Measurements from ENCODE around the gene BBS2.

Gene BBS2

DNA sequence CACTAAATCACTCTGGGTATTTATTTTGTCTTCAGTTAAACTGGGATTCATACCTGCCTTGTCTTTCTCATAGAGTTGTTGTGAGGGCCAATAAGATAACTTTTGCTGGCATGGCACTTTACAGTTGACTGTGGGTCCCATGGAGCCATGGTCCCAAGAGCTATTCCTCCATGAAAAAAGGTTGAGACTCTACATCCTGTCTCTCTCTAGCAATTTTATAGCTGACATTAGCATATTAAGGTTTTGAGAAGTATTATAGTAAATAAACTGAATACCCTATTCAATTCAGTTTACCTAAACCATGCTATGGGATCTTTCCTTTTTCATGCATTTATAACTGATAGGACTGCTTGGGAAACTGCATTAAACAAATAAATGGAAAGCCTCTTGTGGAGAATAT lies 51.0 kb downstream of the BBS2 start:
- TF ChIP-seq, protein P1, sequence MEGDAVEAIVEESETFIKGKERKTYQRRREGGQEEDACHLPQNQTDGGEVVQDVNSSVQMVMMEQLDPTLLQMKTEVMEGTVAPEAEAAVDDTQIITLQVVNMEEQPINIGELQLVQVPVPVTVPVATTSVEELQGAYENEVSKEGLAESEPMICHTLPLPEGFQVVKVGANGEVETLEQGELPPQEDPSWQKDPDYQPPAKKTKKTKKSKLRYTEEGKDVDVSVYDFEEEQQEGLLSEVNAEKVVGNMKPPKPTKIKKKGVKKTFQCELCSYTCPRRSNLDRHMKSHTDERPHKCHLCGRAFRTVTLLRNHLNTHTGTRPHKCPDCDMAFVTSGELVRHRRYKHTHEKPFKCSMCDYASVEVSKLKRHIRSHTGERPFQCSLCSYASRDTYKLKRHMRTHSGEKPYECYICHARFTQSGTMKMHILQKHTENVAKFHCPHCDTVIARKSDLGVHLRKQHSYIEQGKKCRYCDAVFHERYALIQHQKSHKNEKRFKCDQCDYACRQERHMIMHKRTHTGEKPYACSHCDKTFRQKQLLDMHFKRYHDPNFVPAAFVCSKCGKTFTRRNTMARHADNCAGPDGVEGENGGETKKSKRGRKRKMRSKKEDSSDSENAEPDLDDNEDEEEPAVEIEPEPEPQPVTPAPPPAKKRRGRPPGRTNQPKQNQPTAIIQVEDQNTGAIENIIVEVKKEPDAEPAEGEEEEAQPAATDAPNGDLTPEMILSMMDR (IDR thresholded peaks at IDR 0.05; ENCODE audit: control insufficient read depth, extremely low read depth, insufficient read depth): no peak

DNA sequence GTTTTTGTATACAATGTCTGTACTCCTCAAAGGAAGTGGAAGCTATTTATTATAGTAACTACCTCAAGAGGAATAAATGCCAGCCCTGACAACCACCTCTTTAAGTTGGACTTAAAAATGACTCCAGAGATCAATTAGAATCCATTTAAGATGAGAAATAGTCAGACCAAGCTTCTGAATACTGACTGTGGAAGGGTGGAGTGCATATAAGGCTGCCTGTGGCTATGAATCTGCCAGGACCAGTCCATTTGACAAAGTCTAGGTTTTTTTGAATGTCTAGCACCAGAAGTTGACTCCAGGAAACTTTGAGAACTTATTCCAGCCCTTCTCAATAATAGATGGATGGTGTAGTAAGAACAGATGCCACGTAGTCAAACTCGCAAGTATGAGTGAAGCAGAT lies 53.5 kb downstream of the BBS2 start:
- DNase-seq (ENCODE audit: low read depth): no peak
- TF ChIP-seq, protein P1 (IDR thresholded peaks at IDR 0.05; ENCODE audit: control insufficient read depth, extremely low read depth, insufficient read depth): no peak
- no peak overlapping the region for H3K4me3 ChIP-seq (ENCODE audit: low read depth, low read length)

More for the DNA sequence above, 51.0 kb downstream of the BBS2 start:
- H3K4me3 ChIP-seq (ENCODE audit: low read depth, low read length): no peak overlapping the region
- no peak for DNase-seq (ENCODE audit: low read depth)

DNA sequence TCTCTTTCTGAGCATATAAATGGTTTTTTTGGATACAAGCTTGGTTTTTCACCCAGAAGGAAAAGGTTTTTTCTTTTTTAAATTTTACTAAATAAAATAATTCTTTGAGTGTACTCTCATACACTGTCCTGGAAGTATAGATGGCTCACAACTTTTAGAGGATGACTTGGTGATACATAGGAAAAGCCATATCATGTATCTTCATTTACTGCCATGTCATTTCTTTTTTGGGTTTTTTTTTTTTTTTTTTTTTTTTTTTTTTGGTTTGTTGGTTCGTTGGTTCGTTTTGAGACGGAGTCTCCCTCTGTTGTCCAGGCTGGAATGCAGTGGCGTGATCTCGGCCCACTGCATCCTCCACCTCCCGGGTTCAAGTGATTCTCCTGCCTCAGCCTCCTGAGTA lies 56.7 kb downstream of the BBS2 start:
- no peak overlapping the region for H3K4me3 ChIP-seq (ENCODE audit: low read depth, low read length)
- no peak for DNase-seq (ENCODE audit: low read depth)
- TF ChIP-seq, protein P1 (IDR thresholded peaks at IDR 0.05; ENCODE audit: control insufficient read depth, extremely low read depth, insufficient read depth): no peak

DNA sequence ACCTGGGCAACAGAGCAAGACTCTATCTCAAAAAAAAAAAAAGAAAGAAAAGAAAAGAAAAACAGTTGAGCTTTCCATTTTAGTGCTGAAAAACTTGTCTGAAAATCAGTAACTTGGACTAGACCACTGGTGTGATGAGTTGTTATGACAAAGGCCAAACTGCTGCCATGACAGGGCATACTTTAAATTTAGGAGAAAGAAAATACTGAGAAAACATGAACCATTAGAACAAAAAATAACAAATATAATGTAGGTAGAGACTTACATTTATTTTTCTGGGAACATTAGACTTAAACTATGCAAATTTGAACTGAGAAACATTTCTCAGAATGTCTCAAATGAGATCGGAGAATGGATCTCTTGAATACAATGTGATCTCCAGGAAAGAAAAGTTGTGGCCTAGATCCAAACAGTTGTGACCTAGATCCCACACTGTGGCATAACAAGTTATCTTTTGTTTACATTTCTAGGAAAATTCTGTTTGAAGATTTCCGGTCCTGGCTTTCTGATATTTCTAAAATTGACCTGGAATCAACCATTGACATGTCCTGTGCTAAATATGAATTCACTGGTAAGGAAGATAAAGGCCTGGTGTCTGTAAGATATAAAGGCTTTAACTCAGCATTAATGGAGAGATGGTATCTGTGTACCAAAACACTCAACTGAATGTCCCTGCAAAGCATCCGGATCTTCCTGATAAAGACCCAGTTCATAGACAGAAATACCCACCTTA lies 57.6 kb downstream of the BBS2 start:
- TF ChIP-seq, protein P1 (IDR thresholded peaks at IDR 0.05; ENCODE audit: control insufficient read depth, extremely low read depth, insufficient read depth): no peak
- H3K4me3 ChIP-seq (ENCODE audit: low read depth, low read length): no peak overlapping the region
- DNase-seq (ENCODE audit: low read depth): no peak

DNA sequence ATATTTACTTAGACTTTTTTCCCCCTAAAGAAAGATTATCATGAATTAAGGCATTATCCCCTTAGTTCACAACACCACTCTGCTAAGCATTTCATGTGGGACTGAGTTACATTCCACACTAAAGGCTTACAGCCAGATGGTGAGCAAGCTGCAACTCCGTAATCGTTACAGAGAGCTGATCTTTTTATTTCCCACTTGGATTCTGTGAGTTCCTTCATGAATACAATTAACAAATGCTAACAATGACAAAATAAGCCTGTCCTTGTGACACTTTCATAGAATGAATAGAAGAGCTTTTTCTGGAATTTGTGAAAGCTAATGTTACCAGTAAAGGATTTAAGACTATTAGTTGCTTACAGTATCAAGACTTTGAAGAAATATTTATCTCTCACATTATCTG lies 59.7 kb downstream of the BBS2 start:
- H3K4me3 ChIP-seq (ENCODE audit: low read depth, low read length): no peak overlapping the region
- TF ChIP-seq, protein P1 (IDR thresholded peaks at IDR 0.05; ENCODE audit: control insufficient read depth, extremely low read depth, insufficient read depth): no peak
- DNase-seq (ENCODE audit: low read depth): no peak

DNA sequence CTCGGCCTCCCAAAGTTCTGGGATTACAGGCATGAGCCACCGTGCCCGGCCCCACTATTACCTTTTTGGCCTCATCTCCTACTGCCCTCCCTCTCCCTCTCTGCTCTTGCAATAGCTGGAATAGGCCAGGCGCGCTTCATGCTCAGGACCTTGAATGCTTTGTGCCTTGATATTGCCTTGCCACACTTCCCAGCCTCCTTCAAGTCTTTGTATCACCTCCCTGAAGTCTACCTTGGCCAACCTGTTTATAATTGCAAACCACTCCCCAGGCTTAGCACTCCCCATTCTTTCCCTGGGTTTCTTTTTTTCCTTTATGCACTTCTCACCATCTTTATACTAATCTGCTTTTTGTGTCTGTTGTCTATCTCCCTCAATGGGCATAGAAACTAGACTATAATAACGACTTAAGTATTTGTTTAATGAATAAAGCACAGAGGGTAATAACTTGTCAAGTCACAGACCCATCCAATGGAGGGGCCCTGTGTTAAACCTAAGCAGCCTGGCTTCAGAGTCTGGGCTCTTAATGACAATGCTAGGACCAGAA lies 61.8 kb downstream of the BBS2 start:
- TF ChIP-seq, protein P1 (IDR thresholded peaks at IDR 0.05; ENCODE audit: control insufficient read depth, extremely low read depth, insufficient read depth): no peak
- no peak overlapping the region for H3K4me3 ChIP-seq (ENCODE audit: low read depth, low read length)
- no peak for DNase-seq (ENCODE audit: low read depth)

Data from LNCaP clone FGC (cell line).